Thymus (tissue), 11 donors: ENCODE results near the gene AIFM2. TPM values are rescaled to one million over a fixed set of nuclear protein-coding genes. Genes with fewer than 3 reads are reported as not detected.

Experiments
- DNase-seq, 9 donors: peaks; one replicate each; pipeline ENCODE4 v3.0.0-alpha.2; 2013; ENCODE audit warnings: low spot score in 9 of 9, low read depth in 6 of 9, missing footprints in 1 of 9
- H3K27ac ChIP-seq, 2 donors: one replicate each; pipeline ENCODE4 v1.5.1; 2013; ENCODE audit warnings: control low read depth in 1 of 2, low read depth in 1 of 2, low read length in 1 of 2, mild to moderate bottlenecking in 1 of 2, moderate library complexity in 1 of 2
- H3K27me3 ChIP-seq, 2 donors: one replicate each; pipeline ENCODE4 v1.5.1; 2013; ENCODE audit warnings: low read length in 1 of 2; ENCODE audit not compliant: control insufficient read depth in 2 of 2, insufficient read depth in 1 of 2
- H3K36me3 ChIP-seq, 2 donors: one replicate each; pipeline ENCODE4 v1.5.1; 2013; ENCODE audit warnings: low read length in 1 of 2, mild to moderate bottlenecking in 1 of 2, moderate library complexity in 1 of 2; ENCODE audit not compliant: control insufficient read depth in 2 of 2, insufficient read depth in 2 of 2
- H3K4me1 ChIP-seq, 2 donors: one replicate each; pipeline ENCODE4 v1.5.1; 2013; ENCODE audit warnings: low read length in 2 of 2; ENCODE audit not compliant: control insufficient read depth in 2 of 2, insufficient read depth in 2 of 2
- H3K4me3 ChIP-seq, 2 donors: one replicate each; pipeline ENCODE4 v1.5.1; 2013; ENCODE audit warnings: low read length in 2 of 2, control low read depth in 1 of 2, mild to moderate bottlenecking in 1 of 2
- H3K9me3 ChIP-seq, 2 donors: one replicate each; pipeline ENCODE4 v1.5.1; 2013; ENCODE audit warnings: low read length in 1 of 2, mild to moderate bottlenecking in 1 of 2; ENCODE audit not compliant: control insufficient read depth in 2 of 2, insufficient read depth in 1 of 2
- WGBS: extraction: QIAGEN DNeasy Blood & Tissue Kit; methylation state at CpG from one replicate; pipeline ENCODE4 v1.1.7; 2013; 5-methylcytosine and 5-hydroxymethylcytosine counted together
- polyA plus RNA-seq: library from polyadenylated mRNA; stranded (reverse); fragments of 200-250 nt; gene quantifications from one replicate; pipeline ENCODE4 v1.2.3, GENCODE V29; 2013
- total RNA-seq: library from RNA; stranded (reverse); fragments of 120-200 nt; gene quantifications from one replicate; pipeline ENCODE4 v1.2.4, GENCODE V29; 2013
- donor health status: healthy.

The AIFM2 gene
- total and polyA plus RNA-seq, 2 donors = 1.5 to 7.5 TPM

- Histone ChIP-seq H3K27me3 (no peaks in the 10 kb centered on the region), H3K36me3 (no peaks in the 10 kb centered on the region), H3K9me3 (no peaks in the 10 kb centered on the region), H3K27ac (no peak overlapping the region), H3K4me3 (no peak overlapping the region), H3K4me1 (peaks cover 0 to 5% of the 10 kb centered on the region in 2 donors)
- 95% methylated on average over 6 of the region's 6 CpGs for WGBS
- no peak for DNase-seq
Observed at GRCh38 chr10:70096016-70096704, 36.5 kb downstream of the AIFM2 start.

- no peak overlapping the region for H3K27ac ChIP-seq
- H3K4me1 ChIP-seq = peaks cover 0 to 5% of the 10 kb centered on the region in 2 donors
- no peaks in the 10 kb centered on the region for H3K36me3 ChIP-seq
- no peak overlapping the region for H3K4me3 ChIP-seq
- WGBS = 99% methylated on average over 2 of the region's 2 CpGs
- H3K9me3 ChIP-seq = no peaks in the 10 kb centered on the region
- DNase-seq = no peak
- H3K27me3 ChIP-seq = no peaks in the 10 kb centered on the region
Observed at GRCh38 chr10:70094250-70094649, 38.4 kb downstream of the AIFM2 start.

- peak in 3 of 9 donors; percentile 4 to 40 (median 8) for DNase-seq
- Histone ChIP-seq H3K4me3 (no peak overlapping the region), H3K4me1 (peaks cover 0 to 5% of the 10 kb centered on the region in 2 donors), H3K27me3 (no peaks in the 10 kb centered on the region), H3K36me3 (no peaks in the 10 kb centered on the region), H3K27ac (no peak overlapping the region), H3K9me3 (no peaks in the 10 kb centered on the region)
- 60% methylated on average over 9 of the region's 9 CpGs for WGBS
Observed at GRCh38 chr10:70093335-70093944, 39.2 kb downstream of the AIFM2 start.

DNA sequence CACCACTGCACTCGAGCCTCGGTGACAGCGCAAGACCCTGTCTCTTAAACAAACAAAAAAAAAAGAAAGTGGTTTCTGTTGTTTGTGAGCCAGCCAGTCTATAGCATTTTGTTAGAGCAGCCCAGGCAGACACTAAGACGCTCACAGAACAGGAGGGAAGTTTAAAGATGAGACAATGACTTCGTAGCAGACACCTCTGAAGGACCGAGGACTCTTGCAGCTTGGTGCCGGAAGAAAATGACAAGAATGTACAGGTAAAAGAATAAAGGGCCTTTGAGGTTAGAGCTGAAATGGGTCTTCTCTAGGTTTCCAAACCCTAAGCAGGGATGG, 40.3 kb downstream of the AIFM2 start:
- Histone ChIP-seq H3K9me3 (no peaks in the 10 kb centered on the region), H3K27ac (peak overlapping the region in 1 of 2 donors; percentile 61), H3K4me1 (peaks cover 0 to 5% of the 10 kb centered on the region in 2 donors), H3K4me3 (no peak overlapping the region), H3K36me3 (no peaks in the 10 kb centered on the region), H3K27me3 (no peaks in the 10 kb centered on the region)
- WGBS = 94% methylated on average over 7 of the region's 7 CpGs
- no peak for DNase-seq

DNA sequence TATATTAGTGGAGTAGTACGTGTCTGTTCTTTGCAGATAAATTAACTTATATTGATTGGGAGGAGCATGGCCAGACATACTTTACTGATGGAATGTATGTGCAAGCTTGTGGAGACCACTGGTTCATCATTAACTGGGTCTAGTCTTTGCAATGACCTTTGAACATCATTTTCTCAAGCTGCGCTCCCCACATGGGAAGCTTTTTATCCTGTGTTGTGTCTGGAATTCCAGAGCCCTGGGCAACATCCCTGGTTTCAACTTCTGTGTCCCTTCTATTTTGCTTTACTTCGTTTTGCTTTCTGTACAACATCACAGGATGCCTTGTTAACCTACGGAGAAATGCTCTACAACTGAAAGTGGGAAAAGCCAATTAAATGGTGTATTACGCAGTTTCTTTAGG, 41.7 kb downstream of the AIFM2 start:
- Histone ChIP-seq H3K27me3 (no peaks in the 10 kb centered on the region), H3K36me3 (no peaks in the 10 kb centered on the region), H3K27ac (no peak overlapping the region), H3K4me1 (peaks cover 0 to 5% of the 10 kb centered on the region in 2 donors), H3K9me3 (no peaks in the 10 kb centered on the region), H3K4me3 (no peak overlapping the region)
- DNase-seq = no peak
- WGBS = 97% methylated on average over 5 of the region's 5 CpGs

DNA sequence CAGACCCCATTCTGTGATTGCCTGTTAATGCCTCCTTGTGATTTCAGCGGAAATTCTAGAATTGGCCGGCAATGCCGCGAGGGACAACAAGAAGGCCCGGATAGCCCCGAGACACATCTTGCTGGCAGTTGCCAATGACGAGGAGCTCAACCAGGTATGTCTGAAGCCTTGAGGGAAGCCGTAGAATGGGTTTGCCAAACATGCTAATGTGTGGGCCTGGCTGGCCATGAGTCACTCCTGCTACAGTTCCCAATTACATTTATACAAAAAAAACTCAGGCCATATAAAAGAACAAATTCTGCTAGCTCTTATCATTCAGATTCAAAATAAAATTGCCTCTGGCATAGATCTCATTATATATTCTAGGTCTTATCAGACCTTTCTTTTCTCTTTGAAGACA, 42.6 kb downstream of the AIFM2 start:
- Histone ChIP-seq H3K36me3 (no peaks in the 10 kb centered on the region), H3K4me3 (no peak overlapping the region), H3K9me3 (no peaks in the 10 kb centered on the region), H3K4me1 (peaks cover 0 to 5% of the 10 kb centered on the region in 2 donors), H3K27ac (no peak overlapping the region), H3K27me3 (no peaks in the 10 kb centered on the region)
- 98% methylated on average over 8 of the region's 8 CpGs for WGBS
- DNase-seq = no peak

DNA sequence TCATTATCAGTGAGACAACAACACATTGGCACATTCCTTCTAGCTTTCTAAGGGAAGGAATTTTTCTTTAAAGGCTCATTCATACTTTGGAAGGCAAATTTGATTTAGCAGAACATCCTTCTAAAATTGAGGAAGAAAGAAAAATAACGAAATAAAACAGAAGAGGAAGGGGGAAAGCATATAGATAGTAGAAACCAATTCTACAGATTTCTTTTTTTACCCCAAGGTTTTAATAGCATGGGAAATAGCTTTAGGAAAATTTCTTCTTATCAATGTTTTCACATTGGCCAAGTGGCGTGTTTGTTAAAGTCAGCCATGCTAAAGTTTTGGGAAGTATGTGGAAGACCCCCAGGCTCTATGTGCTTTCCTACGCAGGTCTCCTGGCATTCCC, 44.3 kb downstream of the AIFM2 start:
- Histone ChIP-seq H3K4me1 (peaks cover 0 to 2% of the 10 kb centered on the region in 2 donors), H3K27me3 (no peaks in the 10 kb centered on the region)

GRCh38 chr10:70087616-70088307, 44.9 kb downstream of the AIFM2 start:
- DNase-seq = no peak
- WGBS = 98% methylated on average over 15 of the region's 15 CpGs
- no peak overlapping the region for H3K4me3 ChIP-seq

More for the DNA sequence above, 44.3 kb downstream of the AIFM2 start:
- 88% methylated on average over 3 of the region's 3 CpGs for WGBS
- Histone ChIP-seq H3K9me3 (no peaks in the 10 kb centered on the region), H3K27ac (no peak overlapping the region), H3K4me3 (no peak overlapping the region), H3K36me3 (no peaks in the 10 kb centered on the region)
- no peak for DNase-seq

GRCh38 chr10:70085975-70086613, 46.5 kb downstream of the AIFM2 start:
- no peak overlapping the region for H3K27ac ChIP-seq
- no peaks in the 10 kb centered on the region for H3K27me3 ChIP-seq
- DNase-seq = no peak
- 97% methylated on average over 3 of the region's 3 CpGs for WGBS
- H3K36me3 ChIP-seq = no peaks in the 10 kb centered on the region
- no peak overlapping the region for H3K4me3 ChIP-seq
- H3K4me1 ChIP-seq = no peaks in the 10 kb centered on the region
- H3K9me3 ChIP-seq = no peaks in the 10 kb centered on the region

More at GRCh38 chr10:70087616-70088307, 44.9 kb downstream of the AIFM2 start:
- no peaks in the 10 kb centered on the region for H3K27me3 ChIP-seq
- no peaks in the 10 kb centered on the region for H3K36me3 ChIP-seq
- H3K27ac ChIP-seq = no peak overlapping the region
- no peaks in the 10 kb centered on the region for H3K4me1 ChIP-seq
- no peaks in the 10 kb centered on the region for H3K9me3 ChIP-seq
